ENCODE results near the gene GNB1L. TPM values are rescaled to one million over a fixed set of nuclear protein-coding genes. Genes with fewer than 3 reads are reported as not detected.

GNB1L gene
- polyA plus RNA-seq, 3 donors, result 3.4 to 6.0 (median 4.8) TPM

GRCh38 chr22:19887256-19887985 lies 32.7 kb upstream of the GNB1L start:
- H3K4me1 Mint-ChIP-seq, result peaks cover 40% of the 10 kb centered on the region
- peak overlapping the region in 1 of 2 donors; percentile 48 for H3K4me3 Mint-ChIP-seq
- H3K27me3 Mint-ChIP-seq (ENCODE audit: low read depth in 3 of 3), result peaks cover 0 to 7% (median 6%) of the 10 kb centered on the region in 3 donors
- 78% methylated on average over 16 of the region's 16 CpGs for WGBS (ENCODE audit: insufficient coverage)
- H4K20me1 ChIP-seq (ENCODE audit: insufficient read depth, low read length), result peaks cover 7% of the 10 kb centered on the region
- peaks cover 14 to 16% of the 10 kb centered on the region in 2 donors for H3K36me3 ChIP-seq (replicated peaks in 1 of 2; ENCODE audit: control insufficient read depth in 1 of 2, insufficient read depth in 2 of 2, low read length in 2 of 2)
- H3K27ac Mint-ChIP-seq, result peak overlapping the region; percentile 84 to 97 (median 94)
- intact Hi-C loops (cut with micrococcal nuclease), result loop anchor here (2.0 to 5.0 kb wide), 2 partner anchors 33 to 35 kb away; partner anchors contain the start of genes GNB1L (in 2 of the 2) and RTL10 (in 2 of the 2)
- peaks cover 25 to 59% of the 10 kb centered on the region in 2 donors for H3K36me3 Mint-ChIP-seq
- peak in 1 of 3 donors; percentile 4 for DNase-seq
- H3K27ac ChIP-seq (ENCODE audit: low read depth in 1 of 2, low read length in 2 of 2), result peak overlapping the region; percentile 83 to 90
- TF ChIP-seq CTCF (IDR thresholded peaks at IDR 0.05), result no peak
- H3K9ac ChIP-seq (ENCODE audit: insufficient read depth, low read length, poor library complexity, severe bottlenecking), result no peak overlapping the region
- H3K4me3 ChIP-seq (replicated peaks in 1 of 3; ENCODE audit: low read depth in 2 of 3, low read length in 3 of 3), result peak overlapping the region in 1 of 3 experiments; percentile 13
- no peaks in the 10 kb centered on the region for H3K27me3 ChIP-seq (ENCODE audit: control insufficient read depth in 2 of 2, insufficient read depth in 2 of 2, low read length in 2 of 2)
- H3K79me2 ChIP-seq (ENCODE audit: insufficient read depth, low read length), result no peaks in the 10 kb centered on the region
- peak overlapping the region; percentile 70 for H2AFZ ChIP-seq (ENCODE audit: insufficient read depth, low read depth, low read length, poor library complexity, severe bottlenecking)
- peaks cover 38 to 45% of the 10 kb centered on the region in 2 donors for H3K4me1 ChIP-seq (ENCODE audit: control insufficient read depth in 1 of 2, insufficient read depth in 2 of 2, low read length in 2 of 2)
- H3K9me3 Mint-ChIP-seq, result peaks cover 0 to under 1% (median 0%) of the 10 kb centered on the region in 7 donors
- H3K4me2 ChIP-seq (replicated peaks; ENCODE audit: extremely low read depth, low read length, poor library complexity, severe bottlenecking), result peak overlapping the region; percentile 58
- H3K9me3 ChIP-seq (replicated peaks in 1 of 2; ENCODE audit: control insufficient read depth in 1 of 2, insufficient read depth in 1 of 2, low read length in 2 of 2), result no peaks in the 10 kb centered on the region

GRCh38 chr22:19886605-19887255 lies 32.1 kb upstream of the GNB1L start:
- Histone ChIP-seq H3K79me2 (ENCODE audit: insufficient read depth, low read length) (no peaks in the 10 kb centered on the region), H3K4me1 (ENCODE audit: control insufficient read depth in 1 of 2, insufficient read depth in 2 of 2, low read length in 2 of 2) (peaks cover 31 to 38% of the 10 kb centered on the region in 2 donors), H2AFZ (ENCODE audit: insufficient read depth, low read depth, low read length, poor library complexity, severe bottlenecking) (peak overlapping the region; percentile 70), H3K4me3 (replicated peaks in 1 of 3; ENCODE audit: low read depth in 2 of 3, low read length in 3 of 3) (peak overlapping the region in 1 of 3 experiments; percentile 13), H3K4me2 (replicated peaks; ENCODE audit: extremely low read depth, low read length, poor library complexity, severe bottlenecking) (peak overlapping the region; percentile 58), H3K9ac (ENCODE audit: insufficient read depth, low read length, poor library complexity, severe bottlenecking) (peak overlapping the region; percentile 45), H3K27ac (ENCODE audit: low read depth in 1 of 2, low read length in 2 of 2) (peak overlapping the region; percentile 83 to 90), H3K36me3 (replicated peaks in 1 of 2; ENCODE audit: control insufficient read depth in 1 of 2, insufficient read depth in 2 of 2, low read length in 2 of 2) (peaks cover 14 to 18% of the 10 kb centered on the region in 2 donors), H3K27me3 (ENCODE audit: control insufficient read depth in 2 of 2, insufficient read depth in 2 of 2, low read length in 2 of 2) (no peaks in the 10 kb centered on the region), H3K9me3 (replicated peaks in 1 of 2; ENCODE audit: control insufficient read depth in 1 of 2, insufficient read depth in 1 of 2, low read length in 2 of 2) (no peaks in the 10 kb centered on the region), H4K20me1 (ENCODE audit: insufficient read depth, low read length) (peaks cover 7% of the 10 kb centered on the region)
- peaks cover 34% of the 10 kb centered on the region for H3K4me1 Mint-ChIP-seq
- H3K36me3 Mint-ChIP-seq, result peaks cover 24 to 57% of the 10 kb centered on the region in 2 donors
- peak; percentile 87 to 98 (median 94) for DNase-seq
- no peak for TF ChIP-seq CTCF (IDR thresholded peaks at IDR 0.05)
- H3K27ac Mint-ChIP-seq, result peak overlapping the region; percentile 84 to 97 (median 94)
- intact Hi-C loops (cut with micrococcal nuclease), result loop anchor here (2.0 to 5.0 kb wide), 2 partner anchors 32 to 34 kb away; partner anchors contain the start of genes GNB1L (in 2 of the 2) and RTL10 (in 2 of the 2)
- H3K9me3 Mint-ChIP-seq, result no peaks in the 10 kb centered on the region
- peaks cover 0 to 2% (median 0%) of the 10 kb centered on the region in 3 donors for H3K27me3 Mint-ChIP-seq (ENCODE audit: low read depth in 3 of 3)
- 40% methylated on average over 9 of the region's 12 CpGs for WGBS (ENCODE audit: insufficient coverage)
- H3K4me3 Mint-ChIP-seq, result peak overlapping the region in 1 of 2 donors; percentile 48
